OCI-LY3 (cell line): Measurements from ENCODE around the gene IQCE.

Experiments used
- H2AFZ ChIP-seq: fragments of 200-600, 300-600 bp; shearing (Covaris generic); 2 replicates; pipeline ENCODE4 v1.6.0; 2014; ENCODE audit warnings: antibody characterized with exemption, low read depth, low read length
- H3K27ac ChIP-seq: fragments of 200-600, 300-600 bp; sonication (generic); 2 replicates; pipeline ENCODE4 v1.5.1; 2014; ENCODE audit warnings: mild to moderate bottlenecking, low read length, moderate library complexity, mixed read lengths
- H3K27me3 ChIP-seq: fragments of 200-600, 300-600 bp; sonication (generic); 2 replicates; pipeline ENCODE4 v1.6.1; 2014; ENCODE audit warnings: low read depth, low read length, mixed read lengths
- H3K36me3 ChIP-seq: fragments of 200-600, 300-600 bp; sonication (generic); replicated peaks from 2 replicates; pipeline ENCODE3; 2014; ENCODE audit warnings: low read depth, low read length, mixed read lengths
- H3K4me1 ChIP-seq: fragments of 300-600, 200-600 bp; sonication (generic); 2 replicates; pipeline ENCODE4 v1.6.1; 2014; ENCODE audit warnings: low read length, mixed read lengths
- H3K4me2 ChIP-seq: fragments of 200-600, 300-600 bp; sonication (generic); 2 replicates; pipeline ENCODE4 v1.6.1; 2014; ENCODE audit warnings: low read length, mixed read lengths
- H3K4me3 ChIP-seq: fragments of 300-600, 200-600 bp; sonication (generic); 2 replicates; pipeline ENCODE4 v1.5.1; 2014; ENCODE audit warnings: antibody characterized with exemption, mild to moderate bottlenecking, low read length, moderate library complexity
- H3K79me2 ChIP-seq: fragments of 300-600, 200-600 bp; shearing (Covaris generic); 2 replicates; pipeline ENCODE4 v1.6.1; 2014; ENCODE audit warnings: mild to moderate bottlenecking, low read length, mixed read lengths
- H3K9ac ChIP-seq: fragments of 300-600, 200-600 bp; shearing (Covaris generic); 2 replicates; pipeline ENCODE4 v1.6.0; 2014; ENCODE audit warnings: mild to moderate bottlenecking, low read length, moderate library complexity
- H3K9me3 ChIP-seq: fragments of 200-600, 300-600 bp; shearing (Covaris generic); 2 replicates; pipeline ENCODE4 v1.6.1; 2014; ENCODE audit warnings: low read length, mixed read lengths; ENCODE audit not compliant: insufficient read depth
- H4K20me1 ChIP-seq: fragments of 200-600, 300-600 bp; sonication (generic); 2 replicates; pipeline ENCODE4 v1.6.1; 2016; ENCODE audit warnings: low read length, mixed read lengths; ENCODE audit not compliant: insufficient read depth
- EZH2phosphoT487 ChIP-seq: fragments of 200-600 bp; shearing (Covaris generic); IDR thresholded peaks from 2 replicates; pipeline ENCODE4 v1.6.1; 2018; ENCODE audit warnings: antibody characterized with exemption, mixed run types, low read depth
- TF ChIP-seq, protein P1 (sequence below): fragments of 200-600, 300-600 bp; sonication (generic); IDR thresholded peaks from 2 replicates; pipeline ENCODE4 v1.5.1; 2014; ENCODE audit warnings: antibody characterized with exemption, low read length, low read depth

Gene IQCE

DNA sequence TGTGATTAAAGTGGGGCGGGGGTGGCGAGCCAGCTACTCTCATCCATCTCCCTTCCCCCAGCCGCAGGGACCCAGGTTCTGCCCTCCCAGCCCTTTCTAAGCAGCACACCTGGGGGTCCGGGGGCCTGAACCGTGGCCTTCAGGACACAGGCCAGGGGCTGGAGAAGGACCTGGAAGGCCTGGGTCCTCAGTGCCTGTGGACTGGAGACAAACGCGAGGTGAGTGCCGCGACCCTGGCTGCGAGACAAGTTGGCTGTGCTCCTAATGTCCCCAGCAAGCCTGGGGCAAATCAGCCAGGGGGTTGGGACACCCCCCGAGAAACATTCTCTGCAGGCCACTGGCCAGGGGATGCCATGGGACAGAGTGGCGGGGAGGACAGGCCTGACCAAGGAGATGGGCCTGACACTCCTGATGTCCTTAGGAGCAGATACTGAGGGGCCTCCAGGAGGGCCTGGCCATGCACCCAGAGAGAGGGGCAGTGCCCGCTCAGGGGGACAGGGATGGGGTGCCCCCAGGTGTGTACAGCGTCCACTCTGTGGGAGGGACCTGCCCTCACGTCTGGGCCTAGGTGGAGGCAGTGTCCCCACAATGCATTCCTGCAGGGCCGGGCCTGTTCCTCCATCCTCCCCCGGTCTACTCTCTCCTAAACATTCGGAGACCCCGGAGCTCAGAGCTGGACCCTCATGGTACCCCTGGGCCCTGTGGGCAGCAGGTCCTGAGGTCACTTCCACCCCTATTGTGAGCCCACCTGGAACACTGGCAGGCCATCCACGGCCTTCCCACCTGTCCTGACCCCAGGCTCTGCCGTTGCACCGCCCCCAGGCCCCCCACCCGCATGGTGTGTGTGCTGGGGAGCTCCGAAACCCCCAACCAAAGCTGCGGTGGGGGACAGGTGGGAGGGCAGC lies 16.5 kb upstream of the IQCE start:
- no peak overlapping the region for H2AFZ ChIP-seq
- H3K9ac ChIP-seq: no peak overlapping the region
- H3K27ac ChIP-seq: no peak overlapping the region
- H3K9me3 ChIP-seq: no peaks in the 10 kb centered on the region
- H3K79me2 ChIP-seq: no peaks in the 10 kb centered on the region
- H3K4me2 ChIP-seq: no peak overlapping the region
- no peaks in the 10 kb centered on the region for H4K20me1 ChIP-seq
- TF ChIP-seq, protein P1, sequence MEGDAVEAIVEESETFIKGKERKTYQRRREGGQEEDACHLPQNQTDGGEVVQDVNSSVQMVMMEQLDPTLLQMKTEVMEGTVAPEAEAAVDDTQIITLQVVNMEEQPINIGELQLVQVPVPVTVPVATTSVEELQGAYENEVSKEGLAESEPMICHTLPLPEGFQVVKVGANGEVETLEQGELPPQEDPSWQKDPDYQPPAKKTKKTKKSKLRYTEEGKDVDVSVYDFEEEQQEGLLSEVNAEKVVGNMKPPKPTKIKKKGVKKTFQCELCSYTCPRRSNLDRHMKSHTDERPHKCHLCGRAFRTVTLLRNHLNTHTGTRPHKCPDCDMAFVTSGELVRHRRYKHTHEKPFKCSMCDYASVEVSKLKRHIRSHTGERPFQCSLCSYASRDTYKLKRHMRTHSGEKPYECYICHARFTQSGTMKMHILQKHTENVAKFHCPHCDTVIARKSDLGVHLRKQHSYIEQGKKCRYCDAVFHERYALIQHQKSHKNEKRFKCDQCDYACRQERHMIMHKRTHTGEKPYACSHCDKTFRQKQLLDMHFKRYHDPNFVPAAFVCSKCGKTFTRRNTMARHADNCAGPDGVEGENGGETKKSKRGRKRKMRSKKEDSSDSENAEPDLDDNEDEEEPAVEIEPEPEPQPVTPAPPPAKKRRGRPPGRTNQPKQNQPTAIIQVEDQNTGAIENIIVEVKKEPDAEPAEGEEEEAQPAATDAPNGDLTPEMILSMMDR: no peak
- TF ChIP-seq EZH2phosphoT487: no peak
- H3K36me3 ChIP-seq: peaks cover 10% of the 10 kb centered on the region
- H3K27me3 ChIP-seq: no peaks in the 10 kb centered on the region
- no peak overlapping the region for H3K4me3 ChIP-seq
- no peaks in the 10 kb centered on the region for H3K4me1 ChIP-seq

DNA sequence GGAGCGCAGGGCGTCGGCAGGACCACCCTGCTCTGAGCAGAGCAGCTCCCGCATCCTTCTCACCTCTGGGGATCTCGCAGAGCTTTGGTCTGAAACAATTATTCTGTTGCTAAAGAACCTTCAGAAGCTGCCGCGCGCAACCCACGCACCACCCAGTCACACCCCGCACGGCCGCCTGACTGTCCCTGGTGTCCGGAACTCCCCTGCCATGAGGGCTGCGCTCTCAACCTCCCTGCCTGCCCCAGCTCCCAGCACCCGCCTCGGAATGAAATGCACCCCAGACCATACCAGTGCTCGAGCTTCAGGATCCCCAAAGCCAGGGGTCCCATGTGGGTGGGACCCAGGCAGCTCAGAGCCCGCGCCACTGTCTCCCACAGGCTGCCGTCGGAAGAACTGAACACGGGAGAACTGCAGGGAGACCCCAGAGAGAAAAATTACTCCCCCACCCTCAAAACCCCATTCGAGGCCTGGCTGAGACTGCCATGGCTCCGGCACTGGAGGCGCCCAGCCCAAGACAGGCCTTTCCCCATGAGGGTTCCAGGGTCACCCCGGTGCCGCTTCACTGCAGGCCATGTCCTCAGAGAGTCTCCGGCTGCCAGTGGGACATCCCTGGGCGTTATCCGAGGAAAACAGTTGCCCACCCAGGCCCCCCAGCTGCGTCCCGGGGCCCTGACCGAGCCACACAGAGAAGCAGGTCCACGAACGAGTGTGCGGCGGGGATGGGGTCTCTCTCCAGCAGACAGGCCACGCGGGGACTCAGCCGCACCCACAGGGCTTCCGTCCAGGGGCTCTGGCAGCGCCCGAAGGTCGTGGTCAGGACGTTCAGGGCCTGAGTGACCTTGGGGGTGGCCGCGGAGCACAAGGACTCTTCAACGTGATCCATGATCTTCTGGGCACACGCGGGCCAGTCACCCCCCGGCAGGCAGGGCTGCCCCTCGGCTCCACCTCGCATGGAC lies 15.6 kb upstream of the IQCE start:
- H3K9ac ChIP-seq: no peak overlapping the region
- no peaks in the 10 kb centered on the region for H4K20me1 ChIP-seq
- H2AFZ ChIP-seq: no peak overlapping the region
- no peak overlapping the region for H3K27ac ChIP-seq
- no peaks in the 10 kb centered on the region for H3K27me3 ChIP-seq
- H3K9me3 ChIP-seq: no peaks in the 10 kb centered on the region
- H3K79me2 ChIP-seq: no peaks in the 10 kb centered on the region
- peaks cover 12% of the 10 kb centered on the region for H3K36me3 ChIP-seq
- no peak overlapping the region for H3K4me2 ChIP-seq
- no peaks in the 10 kb centered on the region for H3K4me1 ChIP-seq
- TF ChIP-seq, protein P1: no peak
- H3K4me3 ChIP-seq: no peak overlapping the region

DNA sequence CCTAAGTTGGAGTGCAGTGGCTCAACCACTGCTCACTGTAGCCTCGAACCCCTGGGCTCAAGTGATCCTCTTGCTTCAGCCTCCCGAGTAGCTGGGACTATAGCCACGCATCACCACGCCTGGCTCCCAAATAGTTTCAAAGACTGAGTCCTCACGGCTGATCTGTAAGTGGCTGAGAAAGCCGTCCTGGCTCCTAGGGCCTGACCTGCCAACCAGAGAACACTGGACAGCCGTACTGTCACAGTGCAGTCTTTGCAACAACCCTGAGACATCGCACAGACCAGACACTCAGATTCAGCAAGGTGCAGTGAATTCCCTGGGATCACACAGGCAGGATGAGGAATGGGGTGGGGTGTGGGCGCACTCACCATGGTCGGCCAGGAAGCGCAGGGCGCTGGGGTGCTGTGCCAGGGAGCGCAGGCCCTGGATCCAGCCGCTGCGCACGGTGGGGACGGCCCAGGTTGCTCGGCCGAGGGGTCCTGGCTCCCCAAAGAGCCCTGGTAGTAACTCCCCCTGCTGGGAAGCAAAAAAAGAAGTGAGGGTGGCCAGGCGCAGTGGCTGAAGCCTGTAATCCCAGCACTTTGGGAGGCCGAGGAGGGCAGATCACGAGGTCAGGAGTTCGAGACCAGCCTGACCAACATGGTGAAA lies 14.1 kb upstream of the IQCE start:
- Histone ChIP-seq H4K20me1 (no peaks in the 10 kb centered on the region), H2AFZ (no peak overlapping the region), H3K27me3 (no peaks in the 10 kb centered on the region), H3K4me2 (no peak overlapping the region), H3K36me3 (peaks cover 6% of the 10 kb centered on the region), H3K9ac (no peak overlapping the region), H3K79me2 (no peaks in the 10 kb centered on the region), H3K9me3 (no peaks in the 10 kb centered on the region), H3K4me1 (no peaks in the 10 kb centered on the region), H3K27ac (no peak overlapping the region), H3K4me3 (no peak overlapping the region)
- TF ChIP-seq, protein P1: no peak
- TF ChIP-seq EZH2phosphoT487: no peak
